Measurements from ENCODE around the gene CFAP69.
"Not testable (repeated sequence)": the region's sequence is repeated elsewhere in the genome, so short reads cannot be mapped to it uniquely, and the experiment has no call there.

DNA sequence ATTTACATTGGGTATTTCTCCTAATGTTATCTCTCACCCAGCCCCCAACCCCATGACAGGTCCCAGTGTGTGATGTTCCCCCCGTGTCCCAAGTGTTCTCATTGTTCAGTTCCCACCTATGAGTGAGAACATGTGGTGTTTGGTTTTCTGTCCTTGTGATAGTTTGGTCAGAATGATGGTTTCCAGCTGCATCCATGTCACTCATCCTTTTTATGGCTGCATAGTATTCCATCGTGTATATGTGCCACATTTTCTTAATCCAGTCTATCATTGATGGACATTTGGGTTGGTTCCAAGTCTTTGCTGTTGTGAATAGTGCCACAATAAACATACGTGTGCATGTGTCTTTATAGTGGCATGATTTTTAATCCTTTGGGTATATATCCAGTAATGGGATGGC lies 105.1 kb downstream of the CFAP69 start:
- TF ChIP-seq, protein P1, sequence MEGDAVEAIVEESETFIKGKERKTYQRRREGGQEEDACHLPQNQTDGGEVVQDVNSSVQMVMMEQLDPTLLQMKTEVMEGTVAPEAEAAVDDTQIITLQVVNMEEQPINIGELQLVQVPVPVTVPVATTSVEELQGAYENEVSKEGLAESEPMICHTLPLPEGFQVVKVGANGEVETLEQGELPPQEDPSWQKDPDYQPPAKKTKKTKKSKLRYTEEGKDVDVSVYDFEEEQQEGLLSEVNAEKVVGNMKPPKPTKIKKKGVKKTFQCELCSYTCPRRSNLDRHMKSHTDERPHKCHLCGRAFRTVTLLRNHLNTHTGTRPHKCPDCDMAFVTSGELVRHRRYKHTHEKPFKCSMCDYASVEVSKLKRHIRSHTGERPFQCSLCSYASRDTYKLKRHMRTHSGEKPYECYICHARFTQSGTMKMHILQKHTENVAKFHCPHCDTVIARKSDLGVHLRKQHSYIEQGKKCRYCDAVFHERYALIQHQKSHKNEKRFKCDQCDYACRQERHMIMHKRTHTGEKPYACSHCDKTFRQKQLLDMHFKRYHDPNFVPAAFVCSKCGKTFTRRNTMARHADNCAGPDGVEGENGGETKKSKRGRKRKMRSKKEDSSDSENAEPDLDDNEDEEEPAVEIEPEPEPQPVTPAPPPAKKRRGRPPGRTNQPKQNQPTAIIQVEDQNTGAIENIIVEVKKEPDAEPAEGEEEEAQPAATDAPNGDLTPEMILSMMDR (IDR thresholded peaks at IDR 0.05): not testable (repeated sequence)
- TF ChIP-seq POLR2A (IDR thresholded peaks at IDR 0.05): not testable (repeated sequence)
